Loucy (cell line): ENCODE results near the gene FAM240A.

Source experiments
- H2AFZ ChIP-seq: fragments of 200-600 bp; sonication (generic); 2 replicates; pipeline ENCODE4 v1.6.0; 2016; ENCODE audit warnings: antibody characterized with exemption, mild to moderate bottlenecking, low read length, moderate library complexity
- H3F3A ChIP-seq: fragments of 200-600 bp; 2 replicates; pipeline ENCODE4 v1.6.0; 2016; ENCODE audit warnings: antibody characterized with exemption, low read depth, mild to moderate bottlenecking
- H3K27me3 ChIP-seq: fragments of 200-600 bp; sonication (generic); 2 replicates; pipeline ENCODE4 v1.6.1; 2014; ENCODE audit warnings: low read length, mild to moderate bottlenecking; ENCODE audit not compliant: insufficient read depth, poor library complexity, severe bottlenecking
- H3K36me3 ChIP-seq: fragments of 200-600 bp; sonication (generic); 2 replicates; pipeline ENCODE4 v1.6.1; 2016; ENCODE audit warnings: low read length; ENCODE audit not compliant: insufficient read depth
- H3K4me1 ChIP-seq: fragments of 200-600 bp; sonication (generic); 2 replicates; pipeline ENCODE4 v1.5.1; 2014; ENCODE audit warnings: low read length, mild to moderate bottlenecking; ENCODE audit not compliant: insufficient read depth, poor library complexity, severe bottlenecking
- H3K4me2 ChIP-seq: fragments of 200-600 bp; sonication (generic); 2 replicates; pipeline ENCODE4 v1.6.0; 2014; ENCODE audit warnings: antibody characterized with exemption, low read length, low read depth, mild to moderate bottlenecking; ENCODE audit not compliant: poor library complexity, severe bottlenecking
- H3K4me3 ChIP-seq: fragments of 200-600 bp; sonication (generic); 2 replicates; pipeline ENCODE4 v1.5.1; 2014; ENCODE audit warnings: low read length, mild to moderate bottlenecking, mixed read lengths; ENCODE audit not compliant: poor library complexity, severe bottlenecking
- H3K79me2 ChIP-seq: fragments of 200-600 bp; sonication (generic); 2 replicates; pipeline ENCODE4 v1.6.1; 2014; ENCODE audit warnings: low read length; ENCODE audit not compliant: insufficient read depth
- H3K9ac ChIP-seq: fragments of 200-600 bp; sonication (generic); 2 replicates; pipeline ENCODE4 v1.6.0; 2014; ENCODE audit warnings: mild to moderate bottlenecking, low read depth, low read length, moderate library complexity; ENCODE audit not compliant: poor library complexity, severe bottlenecking
- H3K9me2 ChIP-seq: fragments of 200-600 bp; sonication (generic); replicated peaks from 2 replicates; pipeline ENCODE4 v1.6.1; 2016; ENCODE audit warnings: low read depth, low read length, mixed read lengths
- H3K9me3 ChIP-seq: fragments of 200-600 bp; sonication (generic); 2 replicates; pipeline ENCODE4 v1.6.1; 2014; ENCODE audit warnings: mild to moderate bottlenecking, antibody characterized with exemption, low read length, low read depth; ENCODE audit not compliant: insufficient read depth
- H4K20me1 ChIP-seq: fragments of 200-600 bp; sonication (generic); 2 replicates; pipeline ENCODE4 v1.6.0; 2014; ENCODE audit warnings: antibody characterized with exemption, low read length, mild to moderate bottlenecking; ENCODE audit not compliant: insufficient read depth, poor library complexity, severe bottlenecking
- EZH2phosphoT487 ChIP-seq: fragments of 200-600 bp; IDR thresholded peaks from 2 replicates; pipeline ENCODE4 v1.6.1; 2018; ENCODE audit warnings: antibody characterized with exemption, mild to moderate bottlenecking, moderate library complexity, borderline replicate concordance
- TF ChIP-seq, protein P1 (sequence below): fragments of 200-600 bp; sonication (generic); conservative IDR thresholded peaks from 2 replicates; pipeline ENCODE4 v1.5.1; 2014; ENCODE audit warnings: mild to moderate bottlenecking, antibody characterized with exemption, low read length

Gene FAM240A

DNA sequence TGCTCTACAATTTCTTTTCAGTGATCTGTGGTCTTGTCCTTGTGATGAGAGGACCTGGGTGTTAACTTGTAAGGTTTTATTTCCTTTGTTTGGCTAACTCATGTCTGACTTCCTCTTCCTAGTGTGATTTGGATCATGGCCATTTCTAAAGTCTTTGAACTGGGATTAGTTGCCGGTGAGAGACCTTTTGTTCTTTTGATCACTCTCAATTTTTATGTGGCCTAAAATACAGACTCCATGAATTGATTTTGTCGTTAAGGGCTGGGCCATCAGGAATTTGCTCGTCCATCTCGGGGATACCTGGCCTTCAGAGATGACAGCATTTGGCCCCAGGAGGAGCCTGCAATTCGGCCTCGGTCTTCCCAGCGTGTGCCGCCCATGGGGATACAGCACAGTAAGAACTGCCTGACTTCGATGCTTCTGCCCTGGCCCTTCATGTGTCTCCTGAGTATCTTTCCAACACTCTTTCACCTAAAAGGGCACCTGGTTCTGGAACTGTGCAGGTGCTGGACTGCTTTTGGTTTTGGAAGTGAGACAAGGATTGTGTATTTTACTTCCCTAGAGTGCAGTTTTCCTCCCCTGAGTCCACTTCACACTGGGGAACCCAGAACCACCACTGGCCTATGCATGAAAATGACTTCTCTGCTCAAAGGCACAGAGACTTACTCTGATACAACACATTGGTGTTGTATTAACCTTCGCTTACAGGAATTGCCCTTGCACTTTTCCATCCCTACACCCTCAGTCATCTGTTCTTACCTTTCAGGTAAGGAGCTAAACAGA, 33.2 kb upstream of the FAM240A start:
- H3K27me3 ChIP-seq: no peaks in the 10 kb centered on the region
- H3F3A ChIP-seq: no peaks in the 10 kb centered on the region
- H3K4me1 ChIP-seq: no peaks in the 10 kb centered on the region
- no peaks in the 10 kb centered on the region for H3K79me2 ChIP-seq
- no peak overlapping the region for H3K9ac ChIP-seq
- no peaks in the 10 kb centered on the region for H4K20me1 ChIP-seq
- TF ChIP-seq EZH2phosphoT487: no peak
- TF ChIP-seq, protein P1, sequence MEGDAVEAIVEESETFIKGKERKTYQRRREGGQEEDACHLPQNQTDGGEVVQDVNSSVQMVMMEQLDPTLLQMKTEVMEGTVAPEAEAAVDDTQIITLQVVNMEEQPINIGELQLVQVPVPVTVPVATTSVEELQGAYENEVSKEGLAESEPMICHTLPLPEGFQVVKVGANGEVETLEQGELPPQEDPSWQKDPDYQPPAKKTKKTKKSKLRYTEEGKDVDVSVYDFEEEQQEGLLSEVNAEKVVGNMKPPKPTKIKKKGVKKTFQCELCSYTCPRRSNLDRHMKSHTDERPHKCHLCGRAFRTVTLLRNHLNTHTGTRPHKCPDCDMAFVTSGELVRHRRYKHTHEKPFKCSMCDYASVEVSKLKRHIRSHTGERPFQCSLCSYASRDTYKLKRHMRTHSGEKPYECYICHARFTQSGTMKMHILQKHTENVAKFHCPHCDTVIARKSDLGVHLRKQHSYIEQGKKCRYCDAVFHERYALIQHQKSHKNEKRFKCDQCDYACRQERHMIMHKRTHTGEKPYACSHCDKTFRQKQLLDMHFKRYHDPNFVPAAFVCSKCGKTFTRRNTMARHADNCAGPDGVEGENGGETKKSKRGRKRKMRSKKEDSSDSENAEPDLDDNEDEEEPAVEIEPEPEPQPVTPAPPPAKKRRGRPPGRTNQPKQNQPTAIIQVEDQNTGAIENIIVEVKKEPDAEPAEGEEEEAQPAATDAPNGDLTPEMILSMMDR: no peak
- peak overlapping the region; percentile 58; the same call in 1 of the 2 replicates for H2AFZ ChIP-seq
- H3K9me2 ChIP-seq: no peaks in the 10 kb centered on the region
- no peak overlapping the region for H3K4me2 ChIP-seq
- H3K36me3 ChIP-seq: no peaks in the 10 kb centered on the region
- no peaks in the 10 kb centered on the region for H3K9me3 ChIP-seq
- no peak overlapping the region for H3K4me3 ChIP-seq

DNA sequence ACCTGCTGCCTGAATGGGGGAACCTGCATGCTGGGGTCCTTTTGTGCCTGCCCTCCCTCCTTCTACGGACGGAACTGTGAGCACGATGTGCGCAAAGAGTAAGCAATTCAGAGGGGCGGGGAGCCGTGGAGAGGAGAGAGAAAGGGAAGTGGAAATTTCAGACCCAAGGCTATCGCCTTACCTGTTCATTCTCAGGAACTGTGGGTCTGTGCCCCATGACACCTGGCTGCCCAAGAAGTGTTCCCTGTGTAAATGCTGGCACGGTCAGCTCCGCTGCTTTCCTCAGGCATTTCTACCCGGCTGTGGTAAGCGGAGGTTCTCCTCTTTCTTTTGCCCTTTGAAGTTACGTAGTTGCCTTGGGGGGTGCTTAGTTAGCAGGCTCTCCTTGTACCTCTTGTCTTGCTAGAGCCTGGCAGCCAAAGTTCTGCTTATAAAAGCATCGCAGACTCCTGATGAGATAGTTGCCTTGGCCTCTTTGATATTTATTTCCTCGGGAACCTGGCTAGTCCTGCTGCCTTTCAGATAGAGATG, 32.5 kb upstream of the FAM240A start:
- Histone ChIP-seq H3K9me3 (no peaks in the 10 kb centered on the region), H3K4me3 (no peak overlapping the region), H3K4me1 (no peaks in the 10 kb centered on the region), H3K4me2 (no peak overlapping the region), H4K20me1 (no peaks in the 10 kb centered on the region), H3K36me3 (no peaks in the 10 kb centered on the region), H3K9ac (no peak overlapping the region), H3K9me2 (no peaks in the 10 kb centered on the region), H2AFZ (peak overlapping the region; percentile 58; the same call in 1 of the 2 replicates), H3K79me2 (no peaks in the 10 kb centered on the region), H3F3A (no peaks in the 10 kb centered on the region), H3K27me3 (no peaks in the 10 kb centered on the region)
- TF ChIP-seq, protein P1: no peak
- TF ChIP-seq EZH2phosphoT487: no peak

DNA sequence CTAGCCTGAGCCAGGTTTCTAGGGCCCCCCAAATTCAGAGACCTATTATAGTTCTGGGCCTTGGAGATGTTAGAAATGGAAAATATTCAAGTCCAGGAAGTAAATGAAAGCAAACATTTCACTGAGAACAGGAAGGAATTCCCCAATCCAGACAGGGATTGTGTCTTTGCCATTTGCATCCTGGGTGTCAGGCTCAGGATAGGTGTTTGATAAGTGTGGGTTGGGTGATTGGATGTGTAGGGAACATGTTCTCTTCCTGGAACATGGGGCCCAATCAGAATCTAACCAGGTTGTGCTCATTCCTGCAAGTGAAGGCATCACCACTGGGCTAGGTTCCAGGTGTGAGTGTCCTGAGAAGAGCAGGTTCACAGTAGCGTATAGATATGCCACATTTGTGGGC, 31.6 kb upstream of the FAM240A start:
- Histone ChIP-seq H3F3A (no peaks in the 10 kb centered on the region), H3K9me2 (no peaks in the 10 kb centered on the region), H4K20me1 (no peaks in the 10 kb centered on the region), H3K36me3 (no peaks in the 10 kb centered on the region), H3K4me2 (no peak overlapping the region), H3K4me1 (no peaks in the 10 kb centered on the region), H3K79me2 (no peaks in the 10 kb centered on the region), H3K27me3 (no peaks in the 10 kb centered on the region), H2AFZ (peak overlapping the region; percentile 43; the same call in 1 of the 2 replicates), H3K9ac (no peak overlapping the region), H3K9me3 (no peaks in the 10 kb centered on the region), H3K4me3 (no peak overlapping the region)
- TF ChIP-seq, protein P1: no peak
- no peak for TF ChIP-seq EZH2phosphoT487
